Type B pancreatic cell (in vitro differentiated cells): ENCODE measurements around the gene RRBP1. TPM values are rescaled to one million over a fixed set of nuclear protein-coding genes. Genes with fewer than 3 reads are reported as not detected.
A peak's percentile ranks its signal among the peaks of the same experiment; 100 is the strongest.

Experiments
- DNase-seq: peaks from one replicate; pipeline ENCODE4 v3.0.0; 2021; ENCODE audit warnings: mixed read lengths; ENCODE audit not compliant: unreplicated experiment; ENCODE audit errors: extremely low spot score
- H3K27ac Mint-ChIP-seq: 2 replicates; pipeline ENCODE4 v1.8.0; 2021; ENCODE audit warnings: mild to moderate bottlenecking, mixed read lengths
- H3K27me3 Mint-ChIP-seq: 2 replicates; pipeline ENCODE4 v1.8.0; 2021; ENCODE audit warnings: mixed read lengths
- H3K36me3 Mint-ChIP-seq: 2 replicates; pipeline ENCODE4 v1.8.0; 2021; ENCODE audit warnings: mixed read lengths
- H3K4me1 Mint-ChIP-seq: one replicate; pipeline ENCODE4 v1.8.0; 2021; ENCODE audit warnings: mixed read lengths; ENCODE audit not compliant: unreplicated experiment
- H3K4me3 Mint-ChIP-seq: 2 replicates; pipeline ENCODE4 v1.8.0; 2021; ENCODE audit warnings: mild to moderate bottlenecking, mixed read lengths
- H3K9me3 Mint-ChIP-seq: 2 replicates; pipeline ENCODE4 v1.8.0; 2021; ENCODE audit warnings: mixed read lengths
- CTCF ChIP-seq: fragments of 200-600 bp; sonication (generic); conservative IDR thresholded peaks from 2 replicates; pipeline ENCODE4 v1.5.0; 2021; ENCODE audit warnings: antibody characterized with exemption, mild to moderate bottlenecking
- total RNA-seq: library from RNA; stranded (reverse); gene quantifications from 2 replicates; pipeline ENCODE4 v1.2.1, GENCODE V29; 2021; ENCODE audit warnings: low replicate concordance

Gene RRBP1
- total RNA-seq, 1 donor from 2014 or later = 161 TPM

- TF ChIP-seq CTCF = no peak
- Mint-ChIP-seq H3K4me1 (peaks cover 35% of the 10 kb centered on the region), H3K27me3 (no peaks in the 10 kb centered on the region), H3K27ac (peak overlapping the region; percentile 85), H3K36me3 (peaks cover 14% of the 10 kb centered on the region), H3K4me3 (peak overlapping the region; percentile 97), H3K9me3 (no peaks in the 10 kb centered on the region)
- DNase-seq = no peak
These were observed 109.9 kb downstream of the RRBP1 start for GRCh38 chr20:17572034-17572638.

- Mint-ChIP-seq H3K4me3 (peak overlapping the region; percentile 97), H3K27me3 (no peaks in the 10 kb centered on the region), H3K36me3 (peaks cover 12% of the 10 kb centered on the region), H3K4me1 (peaks cover 33% of the 10 kb centered on the region), H3K9me3 (no peaks in the 10 kb centered on the region), H3K27ac (peak overlapping the region; percentile 98)
- DNase-seq = no peak
- no peak for TF ChIP-seq CTCF
These were observed 110.9 kb downstream of the RRBP1 start for GRCh38 chr20:17571153-17571527.

GRCh38 chr20:17570347-17571152 is 111.5 kb downstream of the RRBP1 start:
- Mint-ChIP-seq H3K36me3 (peaks cover 6% of the 10 kb centered on the region), H3K27me3 (no peaks in the 10 kb centered on the region), H3K9me3 (no peaks in the 10 kb centered on the region), H3K4me3 (peak overlapping the region; percentile 97), H3K27ac (peak overlapping the region; percentile 98), H3K4me1 (peaks cover 31% of the 10 kb centered on the region)
- peak; percentile 80 for DNase-seq
- TF ChIP-seq CTCF = no peak

GRCh38 chr20:17569616-17570346 is 112.3 kb downstream of the RRBP1 start, which contains the start of gene DSTN:
Gene DSTN, plus strand, starts transcription at chr20:17570075. Its CDS starts 134 bp downstream, at chr20:17570209.
- H3K4me3 Mint-ChIP-seq = peak within 1 kb of the TSS; percentile 97
- H3K36me3 Mint-ChIP-seq = peaks cover 6% of the 10 kb centered on the region
- TF ChIP-seq CTCF = no peak
- peak; percentile 97 for DNase-seq
- no peaks in the 10 kb centered on the region for H3K27me3 Mint-ChIP-seq
- peak within 1 kb of the TSS; percentile 98 for H3K27ac Mint-ChIP-seq
- H3K4me1 Mint-ChIP-seq = peaks cover 38% of the 10 kb centered on the region
- H3K9me3 Mint-ChIP-seq = no peaks in the 10 kb centered on the region

- Mint-ChIP-seq H3K36me3 (peaks cover 3% of the 10 kb centered on the region), H3K9me3 (no peaks in the 10 kb centered on the region), H3K27ac (peak overlapping the region; percentile 87), H3K27me3 (no peaks in the 10 kb centered on the region), H3K4me1 (peaks cover 38% of the 10 kb centered on the region), H3K4me3 (peak overlapping the region; percentile 92)
- TF ChIP-seq CTCF = no peak
- peak; percentile 82 for DNase-seq
These were observed 113.0 kb downstream of the RRBP1 start for GRCh38 chr20:17568972-17569521.
